Dedifferentiated amniotic fluid mesenchymal stem cell (primary cell): ENCODE measurements around the gene MCC.
A peak's percentile ranks its signal among the peaks of the same experiment; 100 is the strongest.

ENCODE experiments used
- DNase-seq: peaks from one replicate; pipeline ENCODE4 v3.0.0-alpha.2; 2016; ENCODE audit errors: extremely low spot score

Gene MCC

DNA sequence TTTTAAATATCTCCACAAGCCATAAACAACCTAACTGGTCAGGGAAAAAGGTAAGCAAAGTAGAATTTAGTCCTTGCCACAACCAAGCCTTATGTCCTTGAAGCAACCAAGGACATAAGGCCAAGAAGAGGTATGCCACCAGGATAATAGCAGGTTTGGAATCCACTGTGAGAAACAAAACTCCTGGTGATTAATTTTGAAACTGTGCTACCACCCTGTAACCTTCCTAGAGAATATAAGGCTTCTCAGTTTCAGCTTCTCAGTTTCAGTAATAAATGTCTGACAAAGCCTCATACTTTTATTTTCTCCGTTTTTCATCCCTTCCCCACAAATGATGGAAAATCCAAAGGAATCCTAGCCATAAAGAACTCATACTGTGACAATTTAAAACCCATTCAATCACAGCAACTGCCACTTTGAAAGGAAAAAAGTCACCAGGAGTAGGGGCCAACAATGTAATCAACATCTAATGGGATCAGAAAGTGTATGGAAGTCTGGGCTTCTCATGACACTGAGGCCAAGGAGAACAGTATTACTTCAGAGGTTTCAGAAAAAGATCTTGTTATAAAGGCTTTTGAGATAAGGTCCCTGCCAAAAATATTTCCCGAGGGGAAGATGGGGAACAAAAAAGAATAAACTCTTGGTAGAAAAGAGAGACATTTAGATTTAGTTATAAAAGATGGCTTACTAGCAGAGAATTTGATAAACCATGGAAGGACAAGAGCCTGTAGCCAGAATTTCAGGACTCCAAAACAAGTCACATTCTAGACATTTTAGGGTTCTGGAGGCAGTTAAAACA is 242.6 kb downstream of the MCC start:
- DNase-seq, result no peak

DNA sequence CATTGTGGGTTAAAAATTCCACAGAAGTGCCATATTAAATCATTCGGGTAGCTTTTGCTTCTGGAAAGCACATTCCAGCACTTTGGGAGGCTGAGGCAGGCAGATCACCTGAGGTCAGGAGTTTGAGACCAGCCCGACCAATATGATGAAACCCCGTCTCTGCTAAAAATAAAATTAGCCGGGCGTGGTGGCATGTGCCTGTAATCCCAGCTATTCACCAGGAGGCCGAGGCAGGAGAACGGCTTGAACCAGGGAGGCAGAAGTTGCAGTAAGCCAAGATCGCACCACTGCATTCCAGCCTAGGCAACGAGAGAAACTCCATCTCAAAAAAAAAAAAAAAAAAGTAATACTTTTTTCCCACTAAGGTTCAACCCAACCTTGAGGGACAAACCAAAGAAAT is 243.3 kb downstream of the MCC start:
- DNase-seq, result no peak

DNA sequence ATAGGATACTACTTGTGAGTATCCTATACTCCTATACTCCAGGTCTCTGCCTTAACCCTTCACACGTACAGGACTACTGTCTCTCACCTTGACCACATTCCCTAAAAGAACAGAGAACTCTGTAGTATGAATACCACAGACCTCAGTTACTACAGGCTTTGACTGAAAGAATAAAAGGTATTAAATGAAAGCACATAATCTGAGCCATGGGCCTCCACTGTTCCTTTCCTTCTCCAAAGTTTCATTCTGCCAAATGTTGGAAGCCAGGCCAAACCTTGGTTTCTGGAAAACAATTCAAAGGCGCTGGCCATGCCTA is 244.9 kb downstream of the MCC start:
- DNase-seq, result no peak

DNA sequence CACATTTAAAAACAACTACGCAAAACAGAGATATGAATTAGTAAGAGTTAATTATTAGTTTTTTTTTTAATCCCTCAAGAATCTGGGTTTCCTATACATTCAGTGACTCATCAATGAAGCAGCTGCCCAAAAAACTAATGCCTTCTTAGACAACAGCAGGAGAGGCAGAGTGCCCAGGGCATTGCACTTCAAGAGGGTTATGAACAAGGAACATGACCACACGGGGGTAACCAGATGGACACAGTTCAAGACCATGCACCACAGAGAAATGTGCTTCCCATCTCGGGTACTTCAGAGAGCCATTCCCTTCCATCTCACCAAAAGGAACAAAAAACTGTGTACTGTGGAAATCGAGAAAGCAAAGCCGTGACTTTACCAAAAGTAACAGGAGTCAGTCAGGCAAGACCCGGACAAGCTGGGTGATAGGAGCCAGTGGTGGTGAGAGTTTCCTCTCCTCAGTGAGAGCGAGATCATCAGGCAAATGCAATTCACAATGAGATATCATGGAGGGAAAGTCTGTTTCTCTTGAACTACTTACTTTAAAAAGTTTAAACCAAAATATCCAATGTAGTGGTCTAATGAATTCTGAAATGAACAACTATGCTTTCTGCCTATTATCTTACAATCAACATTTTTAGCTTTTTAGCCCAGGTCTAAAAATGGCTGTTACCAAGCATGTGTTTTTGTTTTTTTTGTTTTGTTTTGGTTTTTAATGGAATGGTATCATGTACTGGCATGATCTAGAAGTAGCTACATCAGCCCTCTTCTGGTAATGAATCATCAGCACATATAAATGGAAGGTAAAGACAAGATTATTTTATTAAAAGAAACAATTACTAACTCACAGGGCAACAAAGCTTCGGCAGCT is 245.5 kb downstream of the MCC start:
- no peak for DNase-seq

DNA sequence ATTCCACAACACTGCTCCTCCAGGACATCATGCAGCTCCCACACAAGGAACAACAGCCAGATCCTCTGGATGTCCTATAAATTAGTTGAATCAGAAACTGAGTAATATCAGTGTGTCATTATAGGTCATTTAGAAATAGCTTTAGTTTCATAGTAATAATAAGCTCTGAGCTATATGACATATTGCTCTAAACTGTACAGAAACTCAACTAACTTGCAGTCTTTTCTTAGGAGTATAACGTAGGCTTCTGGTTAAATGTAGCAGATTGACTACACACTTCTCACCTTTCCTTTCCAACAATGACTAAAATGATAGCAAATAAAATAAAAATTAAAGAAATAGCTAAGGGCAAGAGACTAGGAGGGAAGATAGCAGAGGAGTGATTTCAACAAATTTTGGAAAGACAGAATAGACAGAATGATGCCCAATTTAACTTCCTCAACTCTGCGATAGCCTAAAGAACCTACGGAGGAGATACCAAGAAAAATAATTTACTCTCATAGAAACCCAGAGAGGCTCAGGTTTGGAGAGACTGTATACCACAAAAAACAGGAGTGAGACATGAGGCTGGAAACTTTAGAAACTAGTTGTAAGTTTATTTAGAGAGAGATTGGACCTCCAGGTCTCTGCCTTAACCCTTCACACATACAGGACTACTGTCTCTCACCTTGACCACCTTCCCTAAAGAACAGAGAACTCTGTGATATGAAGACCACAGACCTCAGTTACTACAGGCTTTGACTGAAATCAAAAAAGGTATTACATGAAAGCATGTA is 247.1 kb downstream of the MCC start:
- DNase-seq, result no peak

DNA sequence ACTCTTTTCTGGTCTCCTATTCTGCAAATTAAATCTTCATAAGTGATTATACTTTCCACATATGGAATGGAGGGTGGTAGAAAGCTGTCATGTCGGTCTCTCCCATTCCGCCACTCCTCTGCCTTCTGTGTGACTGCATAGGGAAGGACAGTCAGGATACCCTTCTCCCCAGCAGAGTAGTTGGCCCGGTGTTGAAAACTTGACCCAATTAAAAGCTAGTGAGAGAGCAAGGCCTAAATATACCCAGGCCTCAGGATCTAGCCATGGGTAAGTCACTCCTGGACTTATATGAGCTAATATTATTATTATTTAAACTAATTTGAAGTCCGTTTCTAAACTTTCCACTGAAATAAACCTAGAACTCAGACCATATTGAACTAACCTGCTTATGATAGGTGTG is 248.2 kb downstream of the MCC start:
- no peak for DNase-seq

DNA sequence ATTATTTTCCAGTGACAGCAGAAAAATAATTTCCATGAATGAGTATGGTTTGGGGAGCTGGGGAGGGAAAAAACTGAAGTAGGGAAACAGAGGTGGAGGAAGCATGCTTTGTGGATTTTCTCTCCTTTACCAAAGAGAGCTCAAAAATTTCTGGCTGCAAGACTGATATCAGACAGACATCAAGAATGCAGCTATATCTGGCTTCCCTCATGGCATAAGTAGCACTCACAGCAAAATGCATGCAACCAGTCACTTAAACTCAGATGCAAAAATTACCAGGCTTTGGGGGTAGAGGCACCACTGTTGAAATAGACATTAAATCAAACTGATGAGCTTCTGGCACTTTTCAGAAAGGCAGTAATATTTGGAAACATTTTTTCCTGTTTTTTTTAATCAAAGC is 250.4 kb downstream of the MCC start:
- DNase-seq, result no peak

DNA sequence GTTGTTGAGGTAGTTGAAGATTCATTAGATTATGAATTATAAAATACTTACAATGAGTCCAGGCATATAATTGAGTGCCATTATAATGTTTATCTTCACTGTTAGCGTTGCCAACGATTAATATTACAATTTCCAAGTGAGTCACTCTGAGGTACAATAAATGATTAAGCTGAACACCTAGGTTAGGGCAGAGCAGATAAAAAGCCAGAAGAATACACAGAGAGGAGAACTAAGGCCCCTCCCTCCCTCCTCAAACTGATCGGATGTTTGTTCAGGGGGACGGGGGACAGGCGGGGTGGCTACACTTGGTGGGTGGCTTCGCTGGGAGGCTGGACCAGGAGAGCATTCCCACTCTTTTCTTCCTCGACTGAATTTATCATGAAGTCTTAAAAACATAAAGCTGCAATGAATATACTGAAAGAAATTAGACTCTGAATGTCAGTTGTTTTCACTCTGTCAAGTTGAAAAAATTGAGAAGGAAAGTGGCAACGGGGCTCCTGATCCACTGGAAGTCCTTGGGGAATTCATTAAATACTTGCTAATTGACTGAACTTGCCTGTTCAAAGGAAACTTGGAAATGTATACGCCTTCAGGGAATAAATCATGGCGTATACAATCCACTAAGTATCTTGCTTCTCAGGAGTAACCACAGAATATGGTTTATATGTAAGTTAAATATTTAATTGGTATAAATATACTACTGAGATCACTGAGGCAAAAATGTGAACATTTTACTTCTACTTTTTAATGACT is 251.5 kb downstream of the MCC start:
- no peak for DNase-seq

DNA sequence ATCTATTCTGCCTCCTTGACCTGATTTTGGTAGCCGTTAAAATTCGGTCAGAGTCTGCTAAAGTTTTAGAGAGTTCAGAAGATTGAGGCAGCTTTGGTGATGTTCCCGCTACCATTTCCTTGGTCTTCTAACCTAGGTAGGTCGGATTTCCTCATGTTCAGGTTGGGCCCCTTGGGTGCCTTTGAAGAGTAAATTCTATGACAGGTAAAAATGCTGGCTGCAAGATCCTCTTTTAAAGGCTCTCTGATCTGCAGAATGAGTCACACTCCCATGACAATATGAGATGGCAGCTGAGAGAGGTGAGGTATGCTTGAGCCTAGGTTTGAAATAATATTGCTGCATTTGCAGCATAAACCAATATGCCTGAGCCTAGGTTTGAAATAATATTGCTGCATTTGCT is 252.4 kb downstream of the MCC start:
- no peak for DNase-seq

DNA sequence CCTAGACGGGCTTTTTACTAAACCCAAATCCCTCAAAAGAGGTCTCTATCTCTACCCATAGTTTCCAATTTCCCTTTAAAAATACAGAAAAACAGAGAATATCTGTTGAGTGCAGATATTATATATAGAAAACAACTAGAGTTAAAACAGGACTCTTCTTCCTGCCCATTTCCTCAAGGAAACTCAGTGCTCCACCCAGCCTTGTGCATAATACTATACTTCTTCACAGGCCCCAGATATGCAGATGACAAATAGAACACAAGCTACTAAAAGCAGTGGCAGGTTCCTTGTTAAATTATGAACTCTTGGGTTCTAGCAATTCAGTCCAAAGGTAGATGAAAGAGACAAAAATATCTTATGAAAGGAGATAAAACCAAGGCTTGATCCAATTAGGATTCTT is 253.7 kb downstream of the MCC start:
- no peak for DNase-seq

DNA sequence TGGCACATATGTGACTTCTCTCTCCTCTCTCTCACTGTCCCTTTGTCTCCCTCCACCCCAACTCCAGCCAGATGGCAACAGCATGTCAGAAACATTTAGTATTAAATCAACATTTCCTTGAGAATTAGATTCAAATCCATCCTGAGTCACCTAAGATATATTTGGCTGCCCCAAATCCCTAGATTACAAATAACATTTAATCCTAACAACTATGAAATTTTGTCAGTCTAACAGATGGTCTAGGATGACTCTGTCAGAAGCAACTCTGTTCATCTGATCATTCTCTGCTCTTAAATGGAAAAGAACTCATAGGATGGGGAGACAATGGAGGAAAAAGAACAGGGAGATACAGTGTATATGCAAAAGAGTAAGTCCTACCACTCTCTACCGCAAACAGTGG is 254.6 kb downstream of the MCC start:
- DNase-seq, result no peak

DNA sequence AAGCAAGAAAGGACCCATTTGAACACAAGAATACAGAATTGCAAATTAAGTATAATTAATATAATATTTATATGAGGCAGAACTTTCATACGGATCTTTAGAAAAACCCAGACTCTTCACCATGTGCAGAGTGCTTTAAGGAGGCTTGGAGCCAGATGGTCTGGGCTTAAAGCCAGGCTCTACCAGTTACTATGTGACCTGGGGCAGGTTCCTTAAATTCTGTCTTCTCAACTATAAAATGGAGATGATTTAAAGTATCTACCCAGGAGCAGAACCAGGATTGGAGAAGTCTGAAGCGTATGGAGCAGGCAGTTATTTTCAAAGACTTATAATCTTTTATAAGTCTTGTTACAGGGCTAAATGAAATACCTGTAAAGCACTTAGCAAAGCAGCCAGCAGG is 255.6 kb downstream of the MCC start:
- DNase-seq, result no peak

DNA sequence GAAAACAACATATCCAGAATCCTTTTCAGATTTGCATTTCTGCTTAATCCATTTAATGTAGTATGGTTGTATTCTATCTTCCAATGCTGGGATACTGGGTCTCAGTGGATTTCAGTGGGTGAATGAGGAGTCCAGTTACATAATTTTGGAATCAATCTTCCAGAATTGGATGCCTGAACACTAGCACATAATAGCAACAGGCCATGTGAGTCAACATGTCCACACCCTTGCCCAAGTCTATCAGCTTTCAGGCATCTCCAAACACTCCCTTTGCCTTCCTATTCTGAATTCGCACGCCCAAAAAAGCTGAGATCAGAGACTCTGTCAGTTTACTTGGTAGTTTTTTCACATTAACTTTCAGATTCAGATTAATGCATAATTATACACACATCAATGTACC is 256.0 kb downstream of the MCC start:
- peak; percentile 34 for DNase-seq

DNA sequence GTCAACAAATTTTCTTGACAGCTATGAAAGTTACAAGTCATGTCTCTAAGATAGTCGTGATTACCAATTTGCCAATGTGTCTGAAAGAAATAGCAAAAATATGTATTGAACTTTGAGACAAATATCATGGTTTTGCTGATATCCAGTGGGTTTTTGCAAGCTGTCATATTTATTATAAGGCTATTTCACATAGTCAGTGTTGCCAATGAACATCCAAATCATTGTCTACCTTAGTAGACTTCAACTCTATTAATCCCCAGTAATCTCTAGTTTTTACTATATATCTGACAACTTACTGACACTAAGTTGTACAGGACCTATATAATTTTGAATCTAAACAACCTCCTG is 256.6 kb downstream of the MCC start:
- DNase-seq, result no peak

DNA sequence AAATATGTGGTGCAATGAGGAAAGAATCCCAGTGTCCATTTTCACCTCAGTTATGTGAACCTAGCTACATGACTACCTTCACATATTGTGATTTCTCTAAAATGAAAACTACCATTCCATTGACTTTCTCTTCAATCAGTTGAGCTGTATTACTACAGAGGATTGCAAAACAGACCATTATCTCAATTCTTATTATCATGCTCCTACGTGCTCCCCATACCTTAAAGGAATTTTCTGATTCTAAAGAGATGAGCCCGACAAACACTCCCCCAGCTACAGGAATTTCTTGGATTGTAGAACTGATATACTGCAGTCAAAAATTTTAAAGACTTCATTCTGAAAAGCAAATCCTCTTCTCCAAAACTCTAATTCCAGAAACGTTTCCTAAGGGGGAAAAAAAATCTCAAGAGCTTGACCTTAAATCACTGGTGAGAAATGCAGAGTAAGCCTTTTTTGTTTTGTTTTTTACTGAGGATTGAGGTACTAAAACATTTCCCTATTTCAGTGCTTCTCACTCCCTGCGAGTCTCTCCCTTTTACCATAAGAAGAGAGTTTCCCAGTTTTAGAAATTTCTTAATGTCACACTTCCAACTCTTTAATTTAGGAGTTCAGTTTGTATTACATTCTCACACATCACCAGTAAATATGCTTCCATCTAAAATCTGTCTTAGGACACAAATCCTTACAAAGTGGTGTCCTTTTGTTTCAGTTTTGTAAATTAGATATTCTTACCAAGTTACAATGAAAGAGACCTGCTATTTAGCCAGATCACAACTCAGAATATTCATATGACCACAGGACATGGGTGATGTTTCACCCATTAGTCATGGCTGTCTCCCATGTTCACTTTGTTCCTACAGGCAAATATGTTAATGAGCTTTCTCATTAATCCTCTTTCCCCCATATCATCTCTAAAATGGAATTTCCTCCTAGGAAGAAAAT is 257.3 kb downstream of the MCC start:
- no peak for DNase-seq

DNA sequence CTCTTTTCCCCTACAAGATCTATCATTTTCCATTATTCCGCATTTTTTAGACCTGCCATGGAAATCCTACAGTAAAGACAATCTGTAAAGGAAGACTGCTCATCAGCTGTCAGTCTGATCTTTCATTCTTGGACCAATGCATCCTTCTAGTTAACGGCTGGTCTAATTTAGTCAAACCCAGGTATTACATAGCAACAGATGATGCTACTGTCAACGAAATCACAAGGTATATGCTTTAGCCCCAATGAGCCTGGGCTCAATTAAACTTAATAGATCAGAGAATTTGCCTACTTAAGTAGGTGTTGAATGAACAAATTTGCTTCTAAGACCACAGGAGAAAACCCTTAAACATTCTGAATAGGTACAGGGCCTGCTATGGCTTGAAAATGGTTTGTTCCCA is 260.5 kb downstream of the MCC start:
- no peak for DNase-seq

DNA sequence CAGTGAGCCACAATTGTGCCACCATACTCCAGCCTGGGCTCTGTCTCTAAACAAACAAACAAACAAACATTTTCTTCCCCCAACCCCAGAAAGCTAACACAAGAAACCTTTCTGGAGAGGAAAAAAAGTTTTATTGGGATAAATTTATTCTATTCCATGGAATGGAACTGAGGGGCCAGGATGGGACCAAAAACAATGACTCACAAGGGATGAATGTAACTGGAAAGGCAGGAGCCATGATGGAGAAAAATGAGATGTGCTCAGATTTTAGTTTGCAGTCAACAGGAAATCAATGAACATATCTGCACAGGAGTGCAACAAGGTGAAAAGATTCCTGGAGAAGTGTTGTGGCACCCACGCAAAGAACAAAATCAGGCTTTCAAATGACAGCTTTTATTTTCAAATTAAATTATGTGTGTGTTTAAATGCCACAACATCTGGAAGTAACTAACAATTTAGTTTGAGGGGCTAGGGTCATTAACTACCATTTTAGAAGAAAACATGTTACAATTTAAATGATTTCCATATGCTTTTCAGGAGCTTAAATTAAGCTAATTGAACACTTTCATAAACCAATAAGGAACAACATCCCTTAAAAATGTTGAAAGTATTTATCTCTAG is 262.0 kb downstream of the MCC start:
- no peak for DNase-seq

DNA sequence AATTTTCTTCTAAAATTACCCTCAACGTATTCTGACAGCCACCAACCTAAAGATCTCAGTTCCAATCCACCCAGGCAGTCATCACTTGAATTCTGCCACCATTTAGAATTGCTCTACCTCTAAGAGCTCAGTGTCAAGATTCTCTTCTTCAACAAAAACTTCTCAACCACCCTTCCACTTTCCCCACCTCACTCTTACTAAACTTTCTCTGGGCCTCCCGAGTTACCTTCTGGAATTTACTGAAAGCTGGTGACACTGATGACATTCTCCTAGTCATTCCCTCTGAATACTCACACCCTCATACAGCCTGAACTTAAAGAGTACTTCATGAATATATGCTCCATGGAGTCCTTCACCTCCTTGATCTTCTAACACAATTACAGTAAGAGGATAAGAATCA is 263.0 kb downstream of the MCC start:
- no peak for DNase-seq

DNA sequence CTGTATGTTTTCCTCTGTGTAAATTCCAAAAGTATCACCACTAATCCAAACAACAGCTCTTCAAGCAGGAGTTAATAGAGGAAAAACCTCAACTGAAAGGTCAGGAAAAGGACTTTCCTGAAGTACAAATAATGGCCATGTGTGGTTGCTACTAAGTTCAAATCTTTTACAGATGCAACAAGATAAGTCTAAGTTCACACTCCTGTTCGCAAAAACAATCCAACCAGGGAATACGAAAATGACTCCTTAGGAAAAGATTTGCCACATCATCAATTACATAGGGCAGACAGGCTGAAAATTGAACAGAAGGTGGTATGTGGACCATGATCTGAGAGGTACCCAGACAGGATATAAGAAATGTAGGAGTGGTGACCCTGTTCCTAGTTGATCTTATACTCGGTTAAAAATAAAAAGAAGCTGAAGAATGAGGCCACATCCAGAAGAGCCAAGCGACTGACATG is 263.6 kb downstream of the MCC start:
- no peak for DNase-seq

DNA sequence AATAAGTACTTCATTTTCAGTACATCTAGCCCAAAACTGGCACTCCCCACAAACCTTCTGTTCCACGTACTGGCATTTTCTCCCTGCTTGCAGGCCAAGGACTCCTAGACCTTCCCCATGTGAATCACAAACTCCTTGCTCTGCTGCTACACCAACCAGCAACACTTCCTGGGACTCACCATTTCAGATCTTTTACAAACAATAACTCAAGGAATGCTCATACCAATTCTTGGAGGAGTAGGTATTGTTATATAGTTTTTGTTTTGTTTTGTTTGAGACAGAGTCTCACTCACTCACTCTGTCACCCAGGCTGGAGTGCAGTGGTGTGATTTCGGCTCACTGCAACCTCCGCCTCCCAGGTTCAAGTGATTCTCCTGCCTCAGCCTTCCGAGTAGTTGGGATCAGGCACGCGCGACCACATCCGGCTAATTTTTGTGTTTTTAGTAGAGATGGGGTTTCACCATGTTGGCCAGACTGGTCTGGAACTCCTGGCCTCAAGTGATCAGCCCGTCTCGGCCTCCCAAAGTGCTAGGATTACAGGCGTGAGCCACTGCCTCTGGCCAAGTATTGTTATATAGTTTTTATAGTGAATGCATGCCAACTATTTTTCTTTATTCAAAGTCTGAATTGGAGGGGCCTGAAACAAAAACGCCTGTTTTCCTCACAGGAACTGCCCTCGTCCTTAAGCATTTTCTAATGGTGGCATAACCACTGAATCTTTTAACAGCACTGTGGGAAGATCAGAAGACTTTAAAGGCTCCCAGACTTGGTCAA is 264.2 kb downstream of the MCC start:
- DNase-seq, result no peak
